Measurements from ENCODE around the gene LSMEM2. TPM values are rescaled to one million over a fixed set of nuclear protein-coding genes. Genes with fewer than 3 reads are reported as not detected.

LSMEM2 gene
- total and polyA plus RNA-seq, 9 of the 15 experiments (the other 6 are each of a cell fraction or from before 2014, with no cell fraction given): not detected

- TF ChIP-seq FIP1L1 (IDR thresholded peaks at IDR 0.05; ENCODE audit: low read depth, low read length, poor library complexity, severe bottlenecking) (peak; percentile 3), ELF2 (CRISPR knock-in tag; IDR thresholded peaks at IDR 0.05) (no peak), TCF3 (CRISPR knock-in tag; IDR thresholded peaks at IDR 0.05) (no peak), ZNF398 (CRISPR knock-in tag; IDR thresholded peaks at IDR 0.05) (no peak), ESRRA (IDR thresholded peaks at IDR 0.05; ENCODE audit: borderline replicate concordance, low read depth) (no peak)
Observed at GRCh38 chr3:50246517-50246954, 32.4 kb upstream of the LSMEM2 start (continued).

GRCh38 chr3:50248387-50248786 lies 30.5 kb upstream of the LSMEM2 start:
- ATAC-seq (no peak), DNase-seq (ENCODE audit: extremely low read depth in 1 of 4, low spot score in 3 of 4) (no peak), FAIRE-seq (no peak)
- peaks cover 22 to 37% of the 10 kb centered on the region in 2 experiments for H3K4me1 ChIP-seq (replicated peaks in 1 of 2; ENCODE audit: control insufficient read depth in 2 of 2, insufficient read depth in 2 of 2, low read length in 2 of 2)
- H3K4me2 ChIP-seq (ENCODE audit: insufficient read depth, low read length): no peak overlapping the region
- no peaks in the 10 kb centered on the region for H3K9me1 ChIP-seq (ENCODE audit: control insufficient read depth, insufficient read depth, low read length)
- no peak overlapping the region for H3K4me3 ChIP-seq
- POLR2A ChIA-PET: interaction anchor here (0.6 to 1.3 kb wide), 2 partner anchors 11 to 163 kb away, joined by 3 to 5 read pairs; no protein-coding TSS in a partner anchor
- H3K79me2 ChIP-seq (ENCODE audit: control insufficient read depth, insufficient read depth, low read length): peaks cover 21% of the 10 kb centered on the region
- no peak overlapping the region for H2AFZ ChIP-seq (ENCODE audit: low read depth, low read length)
- H4K20me1 ChIP-seq (replicated peaks; ENCODE audit: control insufficient read depth, insufficient read depth, low read length): no peaks in the 10 kb centered on the region
- H3K9ac ChIP-seq (ENCODE audit: insufficient read depth in 1 of 2, low read depth in 2 of 2, low read length in 2 of 2): peak overlapping the region in 1 of 2 experiments; percentile 0; a peak in 1 of 4 replicates
- H3K27ac ChIP-seq (ENCODE audit: extremely low read depth, low read depth, low read length): no peak overlapping the region
- CTCF ChIA-PET (ENCODE audit: low intra/inter-chr PET ratio): no interaction called here
- H3K36me3 ChIP-seq (ENCODE audit: control insufficient read depth, insufficient read depth, low read length): peaks cover 6% of the 10 kb centered on the region; the same call in 1 of the 3 replicates
- H3K9me3 ChIP-seq (replicated peaks; ENCODE audit: control insufficient read depth, insufficient read depth, low read depth, low read length): no peaks in the 10 kb centered on the region
- intact Hi-C loops (cut with micrococcal nuclease) (no loop called here), in situ Hi-C loops (cut with MboI) (no loop called here)
- WGBS (ENCODE audit: insufficient coverage, low coverage, missing lambda C conversion rate): 30% methylated on average over 2 of the region's 3 CpGs
- H3K27me3 ChIP-seq (ENCODE audit: control insufficient read depth in 2 of 2, insufficient read depth in 2 of 2, low read length in 2 of 2): no peaks in the 10 kb centered on the region
- no TSS peak for BruUV-seq (replicated peaks)
- no peak for TF ChIP-seq ZNF586 (CRISPR knock-in tag; conservative IDR thresholded peaks at IDR 0.05)
- TF ChIP-seq LCOR (CRISPR knock-in tag; IDR thresholded peaks at IDR 0.05): no peak
- no peak for TF ChIP-seq CEBPB (tag; IDR thresholded peaks at IDR 0.05)
- TF ChIP-seq ELK3 (CRISPR knock-in tag; IDR thresholded peaks at IDR 0.05): no peak
- no peak for TF ChIP-seq YBX1 (IDR thresholded peaks at IDR 0.05)
- no peak for TF ChIP-seq ZNF507 (tag; conservative IDR thresholded peaks at IDR 0.05)
- no peak for TF ChIP-seq RBM25 (IDR thresholded peaks at IDR 0.05; ENCODE audit: low read depth, low read length, severe bottlenecking)
- TF ChIP-seq PCBP2 (IDR thresholded peaks at IDR 0.05; ENCODE audit: low read depth, low read length, poor library complexity, severe bottlenecking): no peak
- TF ChIP-seq ZNF449 (CRISPR knock-in tag; IDR thresholded peaks at IDR 0.05): no peak
- TF ChIP-seq JUND (IDR thresholded peaks at IDR 0.05; ENCODE audit: borderline replicate concordance, low read depth, low read length): no peak
- TF ChIP-seq JUND (tag; IDR thresholded peaks at IDR 0.05; ENCODE audit: borderline replicate concordance, low read depth, low read length): no peak
- TF ChIP-seq ELF2 (CRISPR knock-in tag; IDR thresholded peaks at IDR 0.05): no peak
